Islet precursor cell (in vitro differentiated cells): ENCODE results near the gene UBE2U.
A peak's percentile ranks its signal among the peaks of the same experiment; 100 is the strongest.
"Not testable (repeated sequence)": the region's sequence is repeated elsewhere in the genome, so short reads cannot be mapped to it uniquely, and the experiment has no call there.

Experiments used
- DNase-seq: peaks from one replicate; pipeline ENCODE4 v3.0.0-alpha.2; 2018

The UBE2U gene

DNA sequence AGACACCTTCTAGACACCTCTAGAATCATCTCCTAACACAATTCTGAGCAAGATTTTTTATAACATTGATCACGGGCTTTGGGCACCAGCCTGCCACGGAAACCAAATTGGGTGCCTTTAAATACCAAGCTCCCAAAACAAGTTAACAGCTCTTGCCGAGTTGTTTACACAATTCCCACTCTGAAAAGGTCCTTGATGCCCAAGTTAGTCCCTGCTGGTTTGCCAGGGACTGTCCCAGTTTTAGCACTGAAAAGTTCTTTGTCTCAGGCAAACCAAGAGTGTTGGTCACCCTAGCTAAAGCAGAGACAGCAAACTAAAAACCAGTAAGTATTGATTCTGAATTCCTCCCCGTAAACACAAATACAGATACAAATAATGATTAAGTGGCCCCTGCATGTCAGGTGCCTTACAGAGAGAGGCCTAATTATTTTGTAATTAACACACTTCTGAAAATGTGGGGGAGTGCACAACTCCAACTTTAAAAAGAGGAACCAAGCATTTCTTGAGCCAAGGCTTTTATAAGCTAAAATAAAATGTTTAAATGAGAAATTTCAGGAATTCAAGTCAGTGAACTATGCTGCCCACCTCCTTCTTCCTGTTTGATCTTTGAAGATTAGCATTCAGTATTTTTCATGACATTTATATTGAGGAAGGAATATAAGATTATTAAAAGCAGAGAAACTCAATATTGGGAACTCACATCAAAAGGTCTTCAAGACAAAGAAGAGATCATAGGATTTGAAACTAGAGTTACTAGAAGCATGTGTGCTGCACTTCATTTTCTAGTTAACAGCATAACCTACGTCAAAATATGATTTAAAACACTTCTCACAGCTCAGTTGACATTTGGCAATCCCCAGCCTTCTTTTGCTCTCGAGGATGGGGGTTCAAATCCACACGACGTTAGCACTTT is 9.0 kb upstream of the UBE2U start:
- DNase-seq, result no peak

DNA sequence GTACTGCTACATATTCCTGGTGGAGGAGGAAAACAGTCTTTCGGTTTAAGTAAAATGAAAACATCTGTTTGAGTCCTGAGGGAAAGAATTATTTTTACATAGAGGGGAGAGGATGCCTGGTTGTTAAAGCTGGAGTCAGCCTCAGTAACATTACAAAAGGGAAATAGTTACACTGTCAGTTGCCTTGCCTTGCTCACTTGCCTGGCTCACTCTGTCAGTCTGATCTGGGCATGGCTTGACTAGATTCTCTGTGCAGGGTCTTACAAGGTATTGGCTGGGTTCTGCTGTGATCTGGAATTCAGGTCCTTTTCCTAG is 8.4 kb upstream of the UBE2U start:
- no peak for DNase-seq

DNA sequence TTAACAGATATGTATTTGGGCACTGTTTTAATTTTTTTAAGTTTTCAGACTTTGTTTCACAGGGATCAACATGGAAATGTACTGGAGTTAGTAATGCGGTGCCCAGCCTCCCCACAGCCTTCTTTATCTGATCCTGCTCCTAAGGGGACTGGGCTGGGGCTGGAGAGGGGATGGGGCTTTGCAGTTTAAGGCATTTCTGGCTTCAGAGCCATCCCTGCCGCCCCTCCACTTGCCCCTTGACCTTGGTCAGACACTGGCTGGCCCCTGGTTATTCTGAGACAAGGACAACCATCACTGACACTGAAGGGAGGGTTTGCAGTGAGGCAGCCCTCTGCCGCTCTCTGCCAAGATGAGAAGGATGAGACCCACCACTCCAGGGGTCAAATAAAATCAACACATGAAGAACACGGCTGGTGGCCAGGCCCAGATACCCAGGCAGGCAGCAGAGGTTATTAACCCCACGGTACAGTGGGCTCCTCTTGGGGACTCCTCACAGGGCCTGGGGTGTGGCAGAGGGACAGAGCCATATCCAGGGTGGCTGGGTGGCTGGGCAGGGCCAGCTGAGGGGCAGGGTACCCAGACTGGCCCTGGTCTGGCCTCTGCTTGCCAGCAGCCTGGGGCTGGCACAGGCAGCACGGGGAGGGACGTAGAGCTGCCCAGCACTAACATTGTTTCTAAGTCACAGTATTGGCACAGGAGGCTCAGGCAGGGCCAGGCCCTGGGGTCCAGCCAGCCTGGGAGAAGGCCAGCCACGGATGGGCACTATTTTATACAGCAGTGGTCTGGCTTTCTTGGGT is 7.2 kb upstream of the UBE2U start:
- DNase-seq, result no peak

DNA sequence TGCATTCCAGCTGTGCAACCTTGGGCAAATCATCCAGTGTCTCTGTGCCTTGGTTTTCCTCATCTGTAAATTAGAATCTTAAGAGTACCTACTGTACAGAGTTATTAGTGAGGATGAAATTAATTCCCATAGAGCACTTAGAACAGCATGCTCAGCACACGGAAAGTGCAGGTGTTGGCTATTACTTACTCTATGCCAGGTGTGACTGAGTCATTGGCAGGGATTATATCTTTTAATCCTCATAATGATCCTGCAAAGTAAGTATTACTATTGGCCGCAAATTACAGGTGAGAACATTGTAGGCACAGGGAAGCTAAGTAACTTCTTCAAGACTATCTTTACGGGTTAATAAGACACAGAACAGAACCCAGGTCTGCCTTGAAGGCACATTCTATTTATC is 6.3 kb upstream of the UBE2U start:
- DNase-seq, result no peak

DNA sequence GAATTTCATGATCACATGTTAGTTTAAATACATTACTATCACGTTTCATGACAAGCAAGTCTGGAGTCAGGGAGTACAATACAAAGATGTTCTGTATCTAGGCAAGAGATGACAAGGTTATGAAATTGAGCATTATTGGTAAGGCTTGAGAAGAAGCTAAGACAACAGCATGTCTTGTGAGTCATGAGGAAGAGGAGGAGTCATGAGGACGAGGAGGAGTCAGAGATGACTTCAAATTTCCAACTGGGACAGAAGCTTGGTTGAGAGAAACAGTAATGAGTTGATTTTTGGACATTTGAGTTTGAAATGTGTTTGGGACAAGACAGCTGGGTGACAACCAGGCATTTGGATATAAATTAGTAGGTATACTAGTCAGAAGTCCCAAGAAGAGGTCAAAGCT is 4.3 kb upstream of the UBE2U start:
- no peak for DNase-seq

DNA sequence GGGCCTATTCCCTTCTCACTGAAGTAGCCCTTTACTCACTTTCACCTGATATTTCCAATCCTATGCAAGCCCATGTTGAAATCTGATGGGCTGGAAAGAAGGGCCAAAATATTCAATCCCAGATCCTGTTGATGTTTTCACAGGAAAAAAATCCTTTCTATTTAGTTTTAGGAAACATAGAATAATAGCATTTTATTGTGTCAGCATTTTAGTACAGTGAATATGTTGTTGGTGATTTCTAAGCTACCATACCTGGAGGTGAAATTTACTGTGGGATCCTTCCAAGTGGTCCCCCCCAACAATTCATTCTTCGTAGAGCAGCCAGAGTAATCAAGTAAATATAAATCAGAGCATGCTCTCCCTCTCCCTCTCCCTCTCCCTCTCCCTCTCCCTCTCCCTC is 3.4 kb upstream of the UBE2U start:
- no peak for DNase-seq

DNA sequence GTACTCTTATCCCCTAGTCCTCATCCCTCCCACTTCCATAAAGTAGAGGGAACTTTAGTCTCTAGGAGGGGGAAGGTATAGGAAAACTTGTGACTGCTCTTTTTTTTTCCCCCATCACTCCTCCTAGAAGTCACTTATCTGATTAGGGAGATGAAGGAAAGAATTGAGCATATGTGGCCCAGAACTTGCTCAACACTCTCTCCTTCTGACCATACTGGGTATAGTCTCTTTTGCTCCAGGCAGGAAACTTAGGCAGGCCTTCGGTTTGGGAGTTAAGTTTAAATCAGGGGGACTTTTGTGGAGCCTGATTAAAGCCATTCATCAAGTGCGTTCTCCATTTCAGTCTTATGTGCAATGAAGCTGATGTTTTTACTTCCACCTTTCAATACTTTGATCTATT is 5.8 kb downstream of the UBE2U start:
- DNase-seq, result no peak

DNA sequence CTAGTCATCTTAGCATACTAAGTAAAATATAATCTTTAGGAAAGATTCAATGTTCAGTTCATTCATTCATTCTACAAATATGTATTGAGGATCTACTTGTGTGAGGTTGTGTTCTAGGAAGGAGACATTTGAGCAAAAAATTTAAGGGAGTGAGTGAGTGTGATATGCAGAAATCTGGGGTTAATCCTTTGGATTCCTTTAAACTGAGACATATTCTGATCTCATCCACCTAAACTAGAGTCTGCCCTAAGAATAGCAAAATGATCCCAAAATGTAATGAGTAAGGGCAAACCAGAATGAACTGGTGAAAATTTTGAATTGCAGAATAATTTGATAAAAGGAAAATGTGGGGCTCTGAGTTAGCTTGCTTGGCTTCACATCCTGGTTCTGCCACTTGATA is 8.6 kb downstream of the UBE2U start:
- DNase-seq, result no peak

DNA sequence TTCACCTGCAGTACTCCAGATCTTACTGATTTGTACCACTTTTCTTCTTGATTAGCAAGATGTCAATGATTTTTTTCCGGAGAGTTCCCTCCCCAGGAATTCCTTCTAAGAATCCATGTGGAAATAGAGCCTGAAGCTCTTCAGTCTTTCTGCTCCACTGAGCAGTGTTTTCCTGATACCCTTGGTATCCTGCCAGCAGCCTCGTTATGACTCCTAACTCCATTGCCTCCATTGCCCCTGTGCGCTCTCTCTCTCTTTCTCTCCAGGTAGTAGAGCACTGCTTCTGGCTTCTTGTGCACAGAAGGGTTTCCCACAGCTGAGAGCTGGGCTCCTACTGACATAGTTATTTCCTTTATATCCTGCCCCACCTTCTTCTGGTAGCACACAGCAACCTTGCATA is 12.2 kb downstream of the UBE2U start:
- no peak for DNase-seq

DNA sequence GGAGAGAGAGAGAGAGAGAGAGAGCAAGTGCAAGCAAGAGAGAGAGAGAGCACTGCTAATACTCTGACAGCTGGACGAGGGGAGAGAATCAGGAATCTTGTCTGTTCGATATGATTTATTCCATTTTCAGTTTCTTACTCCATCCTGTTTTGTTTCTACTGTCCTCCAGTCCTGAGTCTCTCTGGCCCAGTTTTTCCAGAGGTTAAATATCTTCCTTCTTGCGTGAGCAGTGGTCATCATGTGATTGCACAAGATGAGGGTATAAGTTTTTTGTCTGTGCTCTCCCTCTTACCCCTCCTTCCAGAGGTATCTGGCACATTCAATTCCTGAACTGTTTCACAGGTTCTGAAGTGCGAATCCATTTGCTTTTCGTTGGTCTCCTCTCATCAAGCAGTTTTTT is 16.8 kb downstream of the UBE2U start:
- DNase-seq, result no peak

DNA sequence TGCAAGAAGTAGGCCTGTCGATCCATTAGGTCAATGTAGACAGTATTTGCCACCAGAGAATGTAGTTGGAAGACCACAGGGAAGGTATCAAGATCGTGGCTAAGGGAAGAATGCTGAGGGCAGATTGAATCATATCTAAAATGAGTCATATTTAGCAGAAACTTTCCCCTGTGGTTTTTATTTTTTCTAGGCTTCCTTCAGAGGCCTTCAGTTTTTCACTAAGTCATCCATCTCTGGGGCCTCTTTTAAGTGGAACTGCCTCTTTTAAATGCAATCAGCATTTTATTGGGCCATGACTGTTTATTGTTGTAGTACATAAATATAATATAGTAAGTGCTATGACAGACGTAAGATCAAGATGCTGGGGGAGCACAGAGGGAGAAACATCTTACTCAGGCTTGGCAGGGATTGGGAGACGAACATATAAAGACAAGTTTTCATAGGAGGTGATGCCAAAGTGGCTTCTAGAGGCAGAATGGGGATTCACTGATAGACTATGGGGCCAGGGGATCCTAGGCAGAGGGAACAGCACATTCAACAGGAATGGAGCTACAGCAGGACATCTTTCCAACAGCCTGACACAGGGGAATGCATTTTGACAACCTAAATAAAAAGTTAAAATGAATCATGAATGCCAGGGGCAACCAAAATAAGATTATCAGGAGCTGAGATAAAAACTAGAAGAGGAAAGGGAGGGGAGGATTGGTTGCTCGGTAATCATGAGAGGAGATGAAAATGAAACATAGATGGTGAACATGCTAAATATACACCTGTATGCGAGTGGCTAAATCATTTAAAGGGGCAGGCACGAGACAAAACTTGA is 20.1 kb downstream of the UBE2U start:
- no peak for DNase-seq

DNA sequence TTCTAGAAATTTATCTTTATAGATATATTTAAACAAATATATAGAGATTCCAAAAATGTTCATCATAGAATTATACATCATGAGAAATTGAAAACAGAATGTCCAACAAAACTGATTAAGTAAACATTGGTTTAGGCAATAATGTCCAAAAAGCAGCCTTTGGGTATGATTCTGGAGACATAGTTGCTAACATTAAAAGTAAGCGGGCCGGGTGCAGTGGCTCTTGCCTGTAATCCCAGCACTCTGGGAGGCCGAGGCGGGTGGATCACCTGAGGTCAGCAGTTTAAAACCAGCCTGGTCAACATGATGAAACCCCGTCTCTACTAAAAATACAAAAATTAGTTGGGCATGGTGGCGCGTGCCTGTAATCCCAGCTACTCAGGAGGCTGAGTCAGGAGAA is 20.8 kb downstream of the UBE2U start:
- not testable (repeated sequence) for DNase-seq

DNA sequence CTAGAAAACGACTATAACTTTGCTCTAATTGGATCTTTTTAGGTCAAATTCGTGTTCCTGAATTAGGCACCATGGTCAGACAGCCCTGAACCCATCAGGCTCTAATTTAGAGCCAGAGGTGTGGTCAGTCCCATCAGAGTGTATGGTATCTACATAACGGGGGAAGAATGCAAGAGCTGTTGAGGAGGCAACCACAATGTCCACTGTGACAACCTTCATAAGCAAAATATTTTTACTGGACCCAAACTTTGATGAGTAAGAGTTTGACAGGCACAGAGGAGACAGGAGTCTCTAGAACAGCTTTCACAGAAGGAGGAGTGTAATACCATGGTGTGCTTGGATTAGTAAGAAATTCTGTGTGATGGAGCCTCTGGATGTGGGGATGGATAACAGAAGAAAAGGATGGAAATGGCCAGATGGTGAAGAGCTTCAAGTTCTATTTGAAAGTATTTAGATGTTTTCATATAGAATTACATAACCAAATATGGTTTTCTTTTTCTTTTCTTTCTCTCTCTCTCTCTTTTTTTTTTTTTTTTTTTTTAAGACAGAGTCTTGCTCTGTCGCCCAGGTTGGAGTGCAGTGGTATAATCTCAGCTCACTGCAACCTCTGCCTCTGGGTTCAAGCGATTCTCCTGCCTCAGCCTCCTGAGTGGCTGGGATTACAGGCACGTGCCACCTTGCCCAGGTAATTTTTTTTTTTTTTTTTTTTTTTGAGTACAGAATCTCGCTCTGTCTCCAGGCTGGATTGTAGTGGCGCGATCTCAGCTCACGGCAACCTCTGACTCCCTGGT is 24.9 kb downstream of the UBE2U start:
- DNase-seq, result no peak

DNA sequence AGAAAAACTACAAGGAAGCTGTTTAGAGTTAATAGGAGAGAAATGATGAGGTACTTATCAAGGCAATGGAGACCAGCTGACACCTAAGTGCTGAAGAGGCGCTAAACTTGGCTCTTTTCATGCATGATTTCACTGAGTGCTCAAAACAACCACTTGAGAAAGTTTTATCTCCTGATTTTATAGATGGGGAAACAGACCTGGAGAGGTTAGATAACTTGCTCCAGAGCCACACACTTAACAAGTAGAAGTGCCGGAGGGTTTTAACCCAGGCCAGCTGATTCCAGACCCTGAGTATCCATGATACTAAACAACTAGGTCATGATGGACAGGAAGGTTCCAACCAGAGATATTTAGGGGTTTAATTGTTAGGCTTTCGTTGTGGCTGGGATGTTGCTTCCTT is 25.9 kb downstream of the UBE2U start:
- peak; percentile 61 for DNase-seq

DNA sequence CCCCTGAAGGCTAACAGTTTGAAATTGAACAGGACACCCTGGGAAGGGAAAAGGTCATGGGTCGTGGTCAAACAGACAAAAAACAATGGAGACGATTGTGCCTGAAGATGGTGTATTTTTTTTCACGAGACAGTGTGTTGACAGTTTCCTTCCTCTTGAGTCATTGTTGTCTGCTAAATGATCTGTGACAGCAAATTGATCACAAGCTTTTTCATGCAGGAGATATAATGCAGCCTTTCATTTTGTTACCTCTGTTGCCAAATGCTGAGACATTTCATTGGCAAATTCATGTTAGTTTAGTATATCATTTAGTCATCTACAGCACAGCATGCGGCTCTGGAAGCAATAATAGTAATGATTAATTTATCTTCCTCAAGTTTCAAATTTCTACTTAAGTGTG is 27.7 kb downstream of the UBE2U start:
- DNase-seq, result peak; percentile 75

DNA sequence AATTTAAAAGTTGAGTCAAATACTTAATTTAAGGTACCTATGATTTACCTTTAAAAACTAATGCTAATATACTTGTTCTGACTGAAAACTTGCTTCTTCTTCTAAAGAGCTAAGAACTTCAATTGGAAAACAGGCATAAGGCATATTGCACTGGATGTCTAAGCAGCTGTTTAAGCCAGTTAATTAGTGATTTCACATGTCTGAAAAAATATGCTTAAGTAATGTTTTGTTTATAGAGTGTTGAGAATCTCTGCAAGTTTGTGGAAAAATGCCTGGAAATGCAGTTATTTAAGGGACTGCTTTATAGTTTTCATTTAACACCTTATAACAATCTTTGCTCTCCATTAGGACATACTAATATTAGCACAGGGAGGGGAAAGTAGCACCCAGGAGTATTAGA is 28.2 kb downstream of the UBE2U start:
- no peak for DNase-seq

DNA sequence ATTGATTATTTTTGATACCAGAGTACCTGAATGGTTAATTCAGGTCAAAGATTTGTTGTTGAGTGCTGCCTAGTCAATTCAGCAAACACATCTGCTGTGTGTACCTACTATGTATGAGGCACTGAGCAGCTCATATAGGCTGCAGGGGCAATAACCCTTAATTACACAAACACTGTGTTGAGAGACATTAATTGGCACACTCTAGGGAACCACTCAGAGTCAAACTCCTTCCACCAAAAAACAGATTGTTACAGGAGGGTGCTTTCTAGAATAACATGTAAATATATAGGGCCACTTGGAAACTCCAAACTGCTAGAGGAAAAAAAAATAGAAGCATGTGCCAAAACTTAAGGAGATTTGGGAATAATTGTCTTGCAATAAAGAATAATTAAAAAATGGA is 31.3 kb downstream of the UBE2U start:
- DNase-seq, result no peak

DNA sequence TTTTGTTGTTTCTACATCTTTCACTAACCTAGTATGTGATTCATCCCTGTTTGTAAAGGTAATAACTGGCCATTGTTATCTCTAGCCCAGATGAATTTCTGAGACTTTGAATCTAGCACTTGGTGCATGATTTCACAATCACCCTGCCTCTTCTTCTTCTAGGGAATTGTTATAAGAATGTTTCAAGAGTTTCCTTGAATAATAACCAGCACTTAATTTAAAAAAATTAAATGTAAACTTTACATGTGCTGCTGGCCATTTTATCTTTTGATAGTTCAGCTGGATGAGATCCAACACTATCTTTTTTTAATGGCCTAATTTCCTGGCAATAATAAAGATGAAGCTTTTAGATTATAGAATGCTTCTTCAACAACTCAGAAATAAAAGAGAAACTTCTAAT is 31.8 kb downstream of the UBE2U start:
- DNase-seq, result no peak

DNA sequence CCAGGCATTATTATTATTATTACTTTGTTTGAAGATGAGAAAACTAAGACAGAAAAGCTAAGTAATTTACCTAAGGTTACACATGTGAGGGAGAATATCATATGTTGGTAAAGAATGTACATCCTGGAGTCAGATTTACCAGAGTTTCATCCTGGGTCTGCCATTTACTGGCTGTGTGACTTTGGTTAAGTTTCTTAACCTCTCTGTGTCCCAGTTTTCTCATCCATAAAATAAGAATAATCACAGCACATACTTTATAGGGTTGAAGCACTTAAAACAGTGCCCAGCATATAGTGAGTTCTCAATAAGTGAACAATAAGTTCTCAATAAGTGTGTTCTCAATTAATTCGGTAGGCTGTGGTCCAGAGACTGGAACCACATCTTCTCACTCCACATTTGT is 32.5 kb downstream of the UBE2U start:
- no peak for DNase-seq

DNA sequence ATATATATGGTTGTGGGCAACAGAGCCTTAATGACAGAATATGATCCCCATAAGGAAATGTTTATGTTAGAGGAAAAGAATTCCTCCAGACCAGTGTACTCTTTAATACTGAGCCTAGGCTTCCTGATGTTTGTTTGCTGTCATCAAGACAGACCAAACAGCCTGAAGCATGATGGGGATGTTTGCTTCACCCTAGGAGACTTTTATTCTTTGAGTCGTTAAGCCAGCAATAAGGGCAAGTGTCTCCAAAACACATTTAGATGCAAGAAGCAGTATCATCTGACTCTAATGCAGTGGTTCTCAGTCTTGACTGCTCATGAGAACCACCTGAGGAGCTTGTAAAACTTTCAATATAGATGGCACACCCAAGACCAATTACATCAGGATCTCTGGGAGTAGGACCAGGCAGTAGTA is 33.1 kb downstream of the UBE2U start:
- no peak for DNase-seq

DNA sequence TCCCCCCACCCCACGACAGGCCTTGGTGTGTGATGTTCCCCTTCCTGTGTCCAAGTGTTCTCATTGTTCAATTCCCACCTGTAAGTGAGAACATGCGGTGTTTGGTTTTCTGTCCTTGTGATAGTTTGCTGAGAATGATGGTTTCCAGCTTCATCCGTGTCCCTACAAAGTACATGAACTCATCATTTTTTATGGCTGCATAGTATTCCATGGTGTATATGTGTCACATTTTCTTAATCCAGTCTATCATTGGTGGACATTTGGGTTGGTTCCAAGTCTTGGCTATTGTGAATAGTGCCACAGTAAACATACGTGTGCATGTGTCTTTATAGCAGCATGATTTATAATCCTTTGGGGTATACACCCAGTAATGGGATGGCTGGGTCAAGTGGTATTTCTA is 36.1 kb downstream of the UBE2U start:
- DNase-seq, result not testable (repeated sequence)

DNA sequence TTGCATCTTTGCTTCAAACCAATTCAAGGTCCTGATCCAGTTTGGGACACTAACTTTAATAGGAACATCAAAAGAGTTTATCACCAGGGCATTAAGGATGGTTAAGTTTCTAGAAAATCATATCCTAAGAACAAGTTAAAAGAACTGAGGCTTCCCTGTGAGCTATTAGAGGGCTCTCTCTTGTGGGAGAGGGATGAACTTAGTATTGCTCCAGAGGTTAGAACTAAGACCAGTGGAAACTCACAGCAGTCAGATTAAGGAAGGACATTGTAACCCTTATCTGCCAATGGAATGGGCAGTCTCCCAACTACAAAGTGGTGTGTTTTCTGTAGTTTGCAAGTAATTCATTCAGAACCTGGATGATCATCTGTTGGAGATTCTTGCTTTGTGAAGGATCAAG is 36.8 kb downstream of the UBE2U start:
- no peak for DNase-seq

DNA sequence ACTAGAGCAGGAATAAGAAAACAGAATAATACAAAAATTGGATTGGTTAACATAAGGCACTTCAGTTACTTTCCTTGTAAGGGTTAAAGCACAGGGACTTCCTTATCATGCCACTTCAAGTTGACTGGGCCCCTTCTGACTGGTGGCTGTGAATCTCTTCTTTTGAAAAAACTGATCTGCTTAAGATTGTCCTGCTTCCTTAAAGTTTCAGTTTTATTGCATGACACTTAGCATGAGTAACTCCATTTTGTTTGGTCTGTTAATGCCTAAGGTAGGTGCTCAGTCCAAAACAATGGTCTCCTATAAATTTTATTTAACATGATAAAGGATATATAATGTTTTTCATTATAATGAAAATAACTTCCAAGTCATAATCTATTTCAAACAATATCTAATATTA is 37.6 kb downstream of the UBE2U start:
- no peak for DNase-seq
